WTC11 (cell line): Measurements from ENCODE around the gene APOBR. TPM values are rescaled to one million over a fixed set of nuclear protein-coding genes. Genes with fewer than 3 reads are reported as not detected.
"Not testable (repeated sequence)": the region's sequence is repeated elsewhere in the genome, so short reads cannot be mapped to it uniquely, and the experiment has no call there.

ENCODE experiments used
- ATAC-seq: fragments of 200-7000 bp; cut with Tn5 transposase; 2 replicates; pipeline ENCODE4 v1.10.0; 2021; ENCODE audit warnings: mild to moderate bottlenecking, moderate library complexity
- CTCF ChIA-PET: fragments of 300-600 bp; sonication (Branson Sonifier 250); formaldehyde crosslinking; loops from one replicate; lab custom pipeline; 2021; ENCODE audit warnings: antibody characterized with exemption; lab: Charles Lee
- POLR2A ChIA-PET: fragments of 350-600 bp; sonication (Branson Sonifier 250); formaldehyde crosslinking; loops from one replicate; lab custom pipeline; 2021; ENCODE audit warnings: antibody characterized with exemption; lab: Charles Lee
- DNase-seq: peaks from one replicate; pipeline ENCODE4 v3.0.0; 2021; ENCODE audit warnings: low spot score
- H3K27ac Mint-ChIP-seq: 2 replicates; pipeline ENCODE4 v1.8.0; 2021; ENCODE audit warnings: mixed read lengths
- H3K27me3 Mint-ChIP-seq: 2 replicates; pipeline ENCODE4 v1.8.0; 2021; ENCODE audit warnings: low read depth, mild to moderate bottlenecking, moderate library complexity, mixed read lengths
- H3K36me3 Mint-ChIP-seq: 2 replicates; pipeline ENCODE4 v1.8.0; 2021; ENCODE audit warnings: mixed read lengths
- H3K4me1 Mint-ChIP-seq: 2 replicates; pipeline ENCODE4 v1.8.0; 2022; ENCODE audit warnings: mixed read lengths
- H3K4me3 Mint-ChIP-seq: 2 replicates; pipeline ENCODE4 v1.8.0; 2021; ENCODE audit warnings: mild to moderate bottlenecking, moderate library complexity, mixed read lengths
- H3K9me3 Mint-ChIP-seq: 2 replicates; pipeline ENCODE4 v1.8.0; 2021; ENCODE audit warnings: mixed read lengths
- CREB1 ChIP-seq: sonication (generic); formaldehyde crosslinking; IDR thresholded peaks from 2 replicates; pipeline ENCODE4 v1.8.0; 2023; ENCODE audit warnings: mild to moderate bottlenecking, missing genetic modification reagents
- ESRRA ChIP-seq: sonication (generic); formaldehyde crosslinking; IDR thresholded peaks from 2 replicates; pipeline ENCODE4 v1.8.1; 2022; ENCODE audit warnings: mild to moderate bottlenecking, missing genetic modification reagents, borderline replicate concordance
- FOXP4 ChIP-seq: sonication (generic); formaldehyde crosslinking; IDR thresholded peaks from 2 replicates; pipeline ENCODE4 v1.8.0; 2022; ENCODE audit warnings: mild to moderate bottlenecking, missing genetic modification reagents
- GABPB1 ChIP-seq: sonication (generic); formaldehyde crosslinking; IDR thresholded peaks from 2 replicates; pipeline ENCODE4 v1.8.1; 2023; ENCODE audit warnings: mild to moderate bottlenecking, missing genetic modification reagents
- IRF2 ChIP-seq: sonication (generic); formaldehyde crosslinking; IDR thresholded peaks from 2 replicates; pipeline ENCODE4 v1.8.0; 2022; ENCODE audit warnings: low read depth, missing genetic modification reagents, borderline replicate concordance
- SMAD4 ChIP-seq: sonication (generic); formaldehyde crosslinking; IDR thresholded peaks from 2 replicates; pipeline ENCODE4 v1.8.0; 2022; ENCODE audit warnings: mild to moderate bottlenecking, missing genetic modification reagents
- SP1 ChIP-seq: sonication (generic); formaldehyde crosslinking; conservative IDR thresholded peaks from 2 replicates; pipeline ENCODE4 v1.8.1; 2022; ENCODE audit warnings: missing genetic modification reagents
- ZBTB43 ChIP-seq: sonication (generic); formaldehyde crosslinking; IDR thresholded peaks from 2 replicates; pipeline ENCODE4 v1.8.1; 2023; ENCODE audit warnings: mild to moderate bottlenecking, missing genetic modification reagents
- ZNF232 ChIP-seq: sonication (generic); formaldehyde crosslinking; IDR thresholded peaks from 2 replicates; pipeline ENCODE4 v1.8.0; 2022; ENCODE audit warnings: mild to moderate bottlenecking, missing genetic modification reagents
- ZNF416 ChIP-seq: fragments of 250-450 bp; sonication (Bioruptor Pico); IDR thresholded peaks from 2 replicates; pipeline ENCODE4 v1.9.0; 2021; ENCODE audit warnings: mild to moderate bottlenecking, inconsistent platforms
- ZNF512 ChIP-seq: sonication (generic); formaldehyde crosslinking; IDR thresholded peaks from 2 replicates; pipeline ENCODE4 v1.8.1; 2022; ENCODE audit warnings: missing genetic modification reagents, borderline replicate concordance
- ZSCAN18 ChIP-seq: fragments of 250-450 bp; sonication (Bioruptor Pico); IDR thresholded peaks from 2 replicates; pipeline ENCODE4 v2.1.2; 2022; ENCODE audit warnings: mild to moderate bottlenecking, moderate library complexity
- total RNA-seq: library from RNA; stranded (reverse); gene quantifications from 3 replicates; pipeline ENCODE4 v1.2.3, GENCODE V29; 2021
- TF ChIP-seq, protein P1 (sequence below): fragments of 250-450 bp; sonication (Bioruptor Pico); IDR thresholded peaks from 2 replicates; pipeline ENCODE4 v1.9.0; 2021; ENCODE audit warnings: mild to moderate bottlenecking, borderline replicate concordance
- TF ChIP-seq, protein P2 (sequence below): sonication (generic); formaldehyde crosslinking; IDR thresholded peaks from 2 replicates; pipeline ENCODE4 v1.8.0; 2023; ENCODE audit warnings: missing genetic modification reagents, mild to moderate bottlenecking, borderline replicate concordance

APOBR gene
- total RNA-seq, 1 experiment from 2014 or later = not detected

DNA sequence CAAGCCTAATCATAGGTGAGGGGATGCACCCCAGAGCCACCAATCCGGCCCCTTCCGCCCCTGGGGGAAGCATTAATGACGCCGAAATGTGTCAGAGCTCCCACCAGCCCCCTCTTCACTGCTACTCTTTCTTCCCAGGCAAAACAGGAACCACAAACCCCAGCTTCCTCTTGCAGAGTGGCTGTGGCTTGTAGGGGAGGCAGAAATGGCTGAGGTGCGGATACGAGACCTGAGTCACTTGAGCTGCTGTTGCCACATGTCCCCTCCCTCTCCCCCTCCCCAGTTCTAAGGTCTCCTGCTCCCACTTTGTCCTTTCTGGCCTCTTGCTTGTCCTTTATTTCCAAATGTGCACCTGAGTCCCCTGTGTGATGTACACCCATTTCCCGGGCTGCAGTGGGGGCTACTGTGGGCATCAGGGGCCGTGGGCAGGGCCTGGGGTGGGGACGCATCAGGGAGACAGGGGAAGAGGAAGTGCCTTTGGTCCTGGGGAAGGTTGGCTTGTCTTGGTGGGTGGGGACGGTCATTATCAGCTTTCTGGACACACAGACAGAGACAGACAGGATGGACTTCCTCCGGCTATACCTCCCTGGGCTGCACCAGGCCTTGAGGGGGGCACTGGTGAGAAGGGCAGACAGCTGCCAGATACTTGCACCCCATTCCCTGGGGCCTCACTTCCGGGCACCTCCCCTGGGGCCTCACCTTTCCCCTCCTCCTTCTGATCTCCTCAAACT lies at the start of gene APOBR (continued):
- TF ChIP-seq, protein P1, sequence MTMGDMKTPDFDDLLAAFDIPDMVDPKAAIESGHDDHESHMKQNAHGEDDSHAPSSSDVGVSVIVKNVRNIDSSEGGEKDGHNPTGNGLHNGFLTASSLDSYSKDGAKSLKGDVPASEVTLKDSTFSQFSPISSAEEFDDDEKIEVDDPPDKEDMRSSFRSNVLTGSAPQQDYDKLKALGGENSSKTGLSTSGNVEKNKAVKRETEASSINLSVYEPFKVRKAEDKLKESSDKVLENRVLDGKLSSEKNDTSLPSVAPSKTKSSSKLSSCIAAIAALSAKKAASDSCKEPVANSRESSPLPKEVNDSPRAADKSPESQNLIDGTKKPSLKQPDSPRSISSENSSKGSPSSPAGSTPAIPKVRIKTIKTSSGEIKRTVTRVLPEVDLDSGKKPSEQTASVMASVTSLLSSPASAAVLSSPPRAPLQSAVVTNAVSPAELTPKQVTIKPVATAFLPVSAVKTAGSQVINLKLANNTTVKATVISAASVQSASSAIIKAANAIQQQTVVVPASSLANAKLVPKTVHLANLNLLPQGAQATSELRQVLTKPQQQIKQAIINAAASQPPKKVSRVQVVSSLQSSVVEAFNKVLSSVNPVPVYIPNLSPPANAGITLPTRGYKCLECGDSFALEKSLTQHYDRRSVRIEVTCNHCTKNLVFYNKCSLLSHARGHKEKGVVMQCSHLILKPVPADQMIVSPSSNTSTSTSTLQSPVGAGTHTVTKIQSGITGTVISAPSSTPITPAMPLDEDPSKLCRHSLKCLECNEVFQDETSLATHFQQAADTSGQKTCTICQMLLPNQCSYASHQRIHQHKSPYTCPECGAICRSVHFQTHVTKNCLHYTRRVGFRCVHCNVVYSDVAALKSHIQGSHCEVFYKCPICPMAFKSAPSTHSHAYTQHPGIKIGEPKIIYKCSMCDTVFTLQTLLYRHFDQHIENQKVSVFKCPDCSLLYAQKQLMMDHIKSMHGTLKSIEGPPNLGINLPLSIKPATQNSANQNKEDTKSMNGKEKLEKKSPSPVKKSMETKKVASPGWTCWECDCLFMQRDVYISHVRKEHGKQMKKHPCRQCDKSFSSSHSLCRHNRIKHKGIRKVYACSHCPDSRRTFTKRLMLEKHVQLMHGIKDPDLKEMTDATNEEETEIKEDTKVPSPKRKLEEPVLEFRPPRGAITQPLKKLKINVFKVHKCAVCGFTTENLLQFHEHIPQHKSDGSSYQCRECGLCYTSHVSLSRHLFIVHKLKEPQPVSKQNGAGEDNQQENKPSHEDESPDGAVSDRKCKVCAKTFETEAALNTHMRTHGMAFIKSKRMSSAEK = no peak
- TF ChIP-seq SMAD4 = no peak
- TF ChIP-seq ESRRA (CRISPR knock-in tag) = no peak

- H3K27ac Mint-ChIP-seq, CTCF ChIA-PET: not testable (repeated sequence)
These were observed 48.1 kb upstream of the APOBR start for GRCh38 chr16:28446388-28446787.

DNA sequence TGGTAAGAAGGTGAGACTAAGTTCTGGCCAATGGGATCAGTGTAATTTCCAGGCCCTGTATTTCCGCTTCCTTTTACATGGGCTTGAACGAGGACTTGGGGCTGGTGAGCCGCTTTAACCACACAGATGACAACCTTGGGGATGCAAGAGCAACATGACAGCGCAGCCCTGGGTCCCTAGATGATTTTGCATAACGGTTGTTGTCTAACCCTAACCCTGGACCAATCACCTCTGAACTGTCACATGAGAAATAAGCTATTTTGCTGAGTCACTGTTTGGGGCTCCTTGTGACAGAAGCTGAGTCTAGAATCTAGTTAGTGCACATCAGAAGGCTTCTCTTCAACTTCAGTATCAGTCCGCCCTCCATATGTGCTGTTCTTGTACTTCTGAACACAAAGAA lies 47.4 kb upstream of the APOBR start:
- DNase-seq, H3K9me3 Mint-ChIP-seq, H3K4me3 Mint-ChIP-seq, H3K27me3 Mint-ChIP-seq, CTCF ChIA-PET, H3K4me1 Mint-ChIP-seq, POLR2A ChIA-PET, H3K36me3 Mint-ChIP-seq, ATAC-seq, H3K27ac Mint-ChIP-seq: not testable (repeated sequence)

More at GRCh38 chr16:28446388-28446787, 48.1 kb upstream of the APOBR start:
- DNase-seq, H3K36me3 Mint-ChIP-seq, H3K4me3 Mint-ChIP-seq, H3K9me3 Mint-ChIP-seq, H3K4me1 Mint-ChIP-seq, H3K27me3 Mint-ChIP-seq, POLR2A ChIA-PET: not testable (repeated sequence)
- ATAC-seq = peak; percentile 91

DNA sequence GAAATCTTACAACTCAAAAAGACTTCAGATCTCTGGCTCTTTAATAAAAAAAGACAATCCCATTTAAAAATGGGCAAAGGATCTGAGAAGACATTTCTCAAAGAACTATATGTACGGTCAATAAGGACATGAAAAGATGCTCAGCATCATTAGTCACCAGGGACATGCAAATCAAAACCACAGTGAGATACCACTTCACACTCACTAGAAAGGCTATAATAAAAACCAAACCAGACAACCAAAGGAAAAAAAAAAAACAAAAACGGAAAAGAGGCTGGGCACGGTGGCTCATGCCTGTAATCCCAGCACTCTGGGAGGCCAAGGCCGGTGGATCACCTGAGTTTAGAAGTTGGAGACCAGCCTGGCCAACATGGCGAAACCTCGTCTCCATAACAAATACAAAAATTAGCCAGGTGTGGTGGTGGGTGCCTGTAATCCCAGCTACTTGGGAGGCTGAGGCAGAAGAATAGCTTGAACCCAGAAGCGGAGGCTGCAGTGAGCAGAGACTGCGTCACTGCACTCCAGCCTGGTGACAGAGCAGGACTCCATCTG lies 20.7 kb upstream of the APOBR start:
- no peak overlapping the region for H3K4me3 Mint-ChIP-seq
- ATAC-seq (no peak), DNase-seq (no peak)
- POLR2A ChIA-PET = no interaction called here
- CTCF ChIA-PET = no interaction called here
- H3K4me1 Mint-ChIP-seq = no peaks in the 10 kb centered on the region
- H3K36me3 Mint-ChIP-seq = peaks cover 4% of the 10 kb centered on the region
- no peak overlapping the region for H3K27ac Mint-ChIP-seq
- H3K9me3 Mint-ChIP-seq = no peaks in the 10 kb centered on the region
- no peaks in the 10 kb centered on the region for H3K27me3 Mint-ChIP-seq
- TF ChIP-seq SP1 (no peak), ZNF416 (CRISPR knock-in tag) (no peak), IRF2 (no peak), ZBTB43 (no peak), ZNF512 (CRISPR knock-in tag) (no peak), ZSCAN18 (CRISPR knock-in tag) (no peak), FOXP4 (no peak), GABPB1 (CRISPR knock-in tag) (no peak), CREB1 (no peak), ZNF232 (CRISPR knock-in tag) (no peak)
- TF ChIP-seq, protein P2, sequence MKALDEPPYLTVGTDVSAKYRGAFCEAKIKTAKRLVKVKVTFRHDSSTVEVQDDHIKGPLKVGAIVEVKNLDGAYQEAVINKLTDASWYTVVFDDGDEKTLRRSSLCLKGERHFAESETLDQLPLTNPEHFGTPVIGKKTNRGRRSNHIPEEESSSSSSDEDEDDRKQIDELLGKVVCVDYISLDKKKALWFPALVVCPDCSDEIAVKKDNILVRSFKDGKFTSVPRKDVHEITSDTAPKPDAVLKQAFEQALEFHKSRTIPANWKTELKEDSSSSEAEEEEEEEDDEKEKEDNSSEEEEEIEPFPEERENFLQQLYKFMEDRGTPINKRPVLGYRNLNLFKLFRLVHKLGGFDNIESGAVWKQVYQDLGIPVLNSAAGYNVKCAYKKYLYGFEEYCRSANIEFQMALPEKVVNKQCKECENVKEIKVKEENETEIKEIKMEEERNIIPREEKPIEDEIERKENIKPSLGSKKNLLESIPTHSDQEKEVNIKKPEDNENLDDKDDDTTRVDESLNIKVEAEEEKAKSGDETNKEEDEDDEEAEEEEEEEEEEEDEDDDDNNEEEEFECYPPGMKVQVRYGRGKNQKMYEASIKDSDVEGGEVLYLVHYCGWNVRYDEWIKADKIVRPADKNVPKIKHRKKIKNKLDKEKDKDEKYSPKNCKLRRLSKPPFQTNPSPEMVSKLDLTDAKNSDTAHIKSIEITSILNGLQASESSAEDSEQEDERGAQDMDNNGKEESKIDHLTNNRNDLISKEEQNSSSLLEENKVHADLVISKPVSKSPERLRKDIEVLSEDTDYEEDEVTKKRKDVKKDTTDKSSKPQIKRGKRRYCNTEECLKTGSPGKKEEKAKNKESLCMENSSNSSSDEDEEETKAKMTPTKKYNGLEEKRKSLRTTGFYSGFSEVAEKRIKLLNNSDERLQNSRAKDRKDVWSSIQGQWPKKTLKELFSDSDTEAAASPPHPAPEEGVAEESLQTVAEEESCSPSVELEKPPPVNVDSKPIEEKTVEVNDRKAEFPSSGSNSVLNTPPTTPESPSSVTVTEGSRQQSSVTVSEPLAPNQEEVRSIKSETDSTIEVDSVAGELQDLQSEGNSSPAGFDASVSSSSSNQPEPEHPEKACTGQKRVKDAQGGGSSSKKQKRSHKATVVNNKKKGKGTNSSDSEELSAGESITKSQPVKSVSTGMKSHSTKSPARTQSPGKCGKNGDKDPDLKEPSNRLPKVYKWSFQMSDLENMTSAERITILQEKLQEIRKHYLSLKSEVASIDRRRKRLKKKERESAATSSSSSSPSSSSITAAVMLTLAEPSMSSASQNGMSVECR (CRISPR knock-in tag) = no peak
